Suprapubic skin (tissue), 3 donors: Measurements from ENCODE around the gene LZTFL1.

ENCODE experiments used
- EP300 ChIP-seq: sonication (generic); formaldehyde crosslinking; IDR thresholded peaks from one replicate; pipeline ENCODE4 v1.6.1; 2017; ENCODE audit warnings: antibody characterized with exemption
- POLR2A ChIP-seq, 2 donors: fragments of 450-650 bp; IDR thresholded peaks; one replicate each; pipeline ENCODE4 v1.6.1; 2017; ENCODE audit warnings: antibody characterized with exemption in 2 of 2, mild to moderate bottlenecking in 2 of 2, moderate library complexity in 2 of 2
- TF ChIP-seq, protein P1 (sequence below), 2 donors: fragments of 200-600 bp in 1 of 2; fragments of 450-650 bp in 1 of 2; sonication (generic) in 1 of 2; IDR thresholded peaks; one replicate each; pipeline ENCODE4 v1.5.1; 2016 to 2019; ENCODE audit warnings: antibody characterized with exemption in 2 of 2, mild to moderate bottlenecking in 1 of 2, moderate library complexity in 1 of 2

DNA sequence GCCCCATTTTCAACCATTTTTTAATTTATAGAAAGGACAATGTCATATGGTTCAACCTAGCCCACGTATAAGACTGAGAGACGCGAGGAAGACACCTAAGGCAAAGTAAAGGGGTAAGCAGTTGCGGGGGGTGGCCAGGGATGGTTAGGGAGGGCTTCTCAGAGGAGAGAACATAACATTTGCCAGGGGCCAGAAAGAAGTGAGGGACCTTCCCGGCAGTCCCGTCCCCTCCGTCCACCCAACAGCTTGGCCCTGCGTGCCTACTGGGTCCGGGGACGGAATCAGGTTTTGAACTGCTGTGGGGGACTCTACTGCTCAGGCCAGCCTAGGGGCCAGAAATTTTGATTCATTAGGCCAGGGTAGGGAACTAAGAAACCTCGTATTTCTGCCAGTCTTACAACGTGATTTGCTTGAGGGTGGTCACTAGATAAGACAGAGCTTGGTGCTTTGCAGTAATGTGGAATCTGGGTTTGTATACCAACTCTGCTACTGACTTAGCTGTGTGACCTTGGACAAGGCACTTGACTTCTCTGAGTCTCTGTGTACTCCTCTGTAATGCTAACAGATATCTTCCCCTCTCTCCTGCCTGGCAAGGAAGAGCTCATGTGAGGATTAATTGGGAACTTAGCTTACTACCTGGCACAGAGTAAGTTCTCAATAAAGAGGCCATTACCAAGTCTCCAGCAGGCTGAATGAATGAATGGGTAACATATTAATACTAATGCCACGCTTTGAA is 44.8 kb downstream of the LZTFL1 start:
- no peak for TF ChIP-seq POLR2A (IDR thresholded peaks at IDR 0.05)
- TF ChIP-seq, protein P1, sequence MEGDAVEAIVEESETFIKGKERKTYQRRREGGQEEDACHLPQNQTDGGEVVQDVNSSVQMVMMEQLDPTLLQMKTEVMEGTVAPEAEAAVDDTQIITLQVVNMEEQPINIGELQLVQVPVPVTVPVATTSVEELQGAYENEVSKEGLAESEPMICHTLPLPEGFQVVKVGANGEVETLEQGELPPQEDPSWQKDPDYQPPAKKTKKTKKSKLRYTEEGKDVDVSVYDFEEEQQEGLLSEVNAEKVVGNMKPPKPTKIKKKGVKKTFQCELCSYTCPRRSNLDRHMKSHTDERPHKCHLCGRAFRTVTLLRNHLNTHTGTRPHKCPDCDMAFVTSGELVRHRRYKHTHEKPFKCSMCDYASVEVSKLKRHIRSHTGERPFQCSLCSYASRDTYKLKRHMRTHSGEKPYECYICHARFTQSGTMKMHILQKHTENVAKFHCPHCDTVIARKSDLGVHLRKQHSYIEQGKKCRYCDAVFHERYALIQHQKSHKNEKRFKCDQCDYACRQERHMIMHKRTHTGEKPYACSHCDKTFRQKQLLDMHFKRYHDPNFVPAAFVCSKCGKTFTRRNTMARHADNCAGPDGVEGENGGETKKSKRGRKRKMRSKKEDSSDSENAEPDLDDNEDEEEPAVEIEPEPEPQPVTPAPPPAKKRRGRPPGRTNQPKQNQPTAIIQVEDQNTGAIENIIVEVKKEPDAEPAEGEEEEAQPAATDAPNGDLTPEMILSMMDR (IDR thresholded peaks at IDR 0.05), result no peak
- TF ChIP-seq EP300, result no peak
